GM04504 (cell line): Measurements from ENCODE around the gene KYNU.
"Not testable (repeated sequence)": the region's sequence is repeated elsewhere in the genome, so short reads cannot be mapped to it uniquely, and the experiment has no call there.

Source experiments
- DNase-seq: peaks from one replicate; pipeline ENCODE4 v3.0.0-alpha.2; 2012; ENCODE audit warnings: low read depth

The KYNU gene

GRCh38 chr2:142877216-142877838 lies at the start of gene KYNU:
TSS of gene KYNU (plus strand) at chr2:142877664. CDS start at chr2:142885368, 7,704 bp downstream.
- no peak for DNase-seq

GRCh38 chr2:142834021-142834420 lies 43.4 kb upstream of the KYNU start:
- DNase-seq = no peak

- DNase-seq = no peak
These were observed 37.0 kb upstream of the KYNU start for GRCh38 chr2:142840436-142840835.

- DNase-seq = no peak
These were observed 35.7 kb upstream of the KYNU start for GRCh38 chr2:142841788-142842187.

- no peak for DNase-seq
These were observed 35.1 kb upstream of the KYNU start for GRCh38 chr2:142842369-142842768.

- DNase-seq = no peak
These were observed 33.7 kb upstream of the KYNU start for GRCh38 chr2:142843731-142844130.

- no peak for DNase-seq
These were observed 29.3 kb upstream of the KYNU start for GRCh38 chr2:142848023-142848606.

GRCh38 chr2:142849820-142850219 lies 27.6 kb upstream of the KYNU start:
- no peak for DNase-seq

GRCh38 chr2:142853912-142854311 lies 23.6 kb upstream of the KYNU start:
- no peak for DNase-seq

GRCh38 chr2:142857256-142858164 lies 20.0 kb upstream of the KYNU start:
- no peak for DNase-seq

GRCh38 chr2:142858961-142859360 lies 18.5 kb upstream of the KYNU start:
- DNase-seq = no peak

- no peak for DNase-seq
These were observed 15.2 kb upstream of the KYNU start for GRCh38 chr2:142862299-142862698.

GRCh38 chr2:142862847-142863246 lies 14.6 kb upstream of the KYNU start:
- no peak for DNase-seq

- DNase-seq = no peak
These were observed 13.9 kb upstream of the KYNU start for GRCh38 chr2:142863485-142863961.

GRCh38 chr2:142864605-142865004 lies 12.9 kb upstream of the KYNU start:
- not testable (repeated sequence) for DNase-seq

- DNase-seq = no peak
These were observed 11.5 kb upstream of the KYNU start for GRCh38 chr2:142865924-142866323.

- DNase-seq = no peak
These were observed 11.0 kb upstream of the KYNU start for GRCh38 chr2:142866426-142866825.

GRCh38 chr2:142867136-142867535 lies 10.3 kb upstream of the KYNU start:
- no peak for DNase-seq

GRCh38 chr2:142868229-142868762 lies 9.2 kb upstream of the KYNU start:
- DNase-seq = no peak

- DNase-seq = not testable (repeated sequence)
These were observed 8.4 kb upstream of the KYNU start for GRCh38 chr2:142869065-142869460.

GRCh38 chr2:142869461-142870106 lies 7.9 kb upstream of the KYNU start:
- DNase-seq = no peak

- DNase-seq = no peak
These were observed 6.9 kb upstream of the KYNU start for GRCh38 chr2:142870526-142870925.
